ENCODE measurements around the gene FUBP1. TPM values are rescaled to one million over a fixed set of nuclear protein-coding genes. Genes with fewer than 3 reads are reported as not detected.

Gene FUBP1
- total and polyA plus RNA-seq, 2 of the 13 experiments (the other 11 are each of a cell fraction or from before 2014, with no cell fraction given) = 98.1 to 166 TPM

- TF ChIP-seq, protein P1, sequence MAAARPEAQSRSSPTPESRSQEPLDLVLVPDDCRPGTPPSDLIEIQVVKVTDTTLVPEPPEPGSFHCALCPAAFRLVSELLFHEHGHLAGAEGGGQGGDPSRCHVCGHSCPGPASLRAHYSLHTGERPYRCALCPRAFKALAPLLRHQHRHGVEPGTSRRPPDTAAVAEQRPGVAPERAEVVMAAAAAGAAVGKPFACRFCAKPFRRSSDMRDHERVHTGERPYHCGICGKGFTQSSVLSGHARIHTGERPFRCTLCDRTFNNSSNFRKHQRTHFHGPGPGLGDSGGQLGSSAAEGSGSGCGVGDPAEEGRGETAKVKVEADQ (CRISPR knock-in tag; IDR thresholded peaks at IDR 0.05; ENCODE audit: borderline replicate concordance) = 0 out of 2 replicates have a peak, but pooled peaks have one; percentile 1
- TF ChIP-seq ARNTL (CRISPR knock-in tag; IDR thresholded peaks at IDR 0.05) (no peak), MIXL1 (CRISPR knock-in tag; IDR thresholded peaks at IDR 0.05) (peak; percentile 17; the same call in 1 of the 2 replicates), ZNF207 (IDR thresholded peaks at IDR 0.05; ENCODE audit: borderline replicate concordance) (no peak), ZFP90 (CRISPR knock-in tag; IDR thresholded peaks at IDR 0.05; ENCODE audit: borderline replicate concordance) (peak; percentile 8; the same call in 1 of the 2 replicates), PLRG1 (conservative IDR thresholded peaks at IDR 0.05) (no peak), ZBTB14 (CRISPR knock-in tag; IDR thresholded peaks at IDR 0.05) (no peak), KDM2A (CRISPR knock-in tag; IDR thresholded peaks at IDR 0.05; ENCODE audit: borderline replicate concordance, low read depth) (peak; percentile 82), ZNF7 (CRISPR knock-in tag; IDR thresholded peaks at IDR 0.05) (no peak), ZNF44 (CRISPR knock-in tag; IDR thresholded peaks at IDR 0.05) (no peak), ZBTB42 (CRISPR knock-in tag; IDR thresholded peaks at IDR 0.05) (no peak)
- TF ChIP-seq, protein P2, sequence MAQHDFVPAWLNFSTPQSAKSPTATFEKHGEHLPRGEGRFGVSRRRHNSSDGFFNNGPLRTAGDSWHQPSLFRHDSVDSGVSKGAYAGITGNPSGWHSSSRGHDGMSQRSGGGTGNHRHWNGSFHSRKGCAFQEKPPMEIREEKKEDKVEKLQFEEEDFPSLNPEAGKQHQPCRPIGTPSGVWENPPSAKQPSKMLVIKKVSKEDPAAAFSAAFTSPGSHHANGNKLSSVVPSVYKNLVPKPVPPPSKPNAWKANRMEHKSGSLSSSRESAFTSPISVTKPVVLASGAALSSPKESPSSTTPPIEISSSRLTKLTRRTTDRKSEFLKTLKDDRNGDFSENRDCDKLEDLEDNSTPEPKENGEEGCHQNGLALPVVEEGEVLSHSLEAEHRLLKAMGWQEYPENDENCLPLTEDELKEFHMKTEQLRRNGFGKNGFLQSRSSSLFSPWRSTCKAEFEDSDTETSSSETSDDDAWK (CRISPR knock-in tag; IDR thresholded peaks at IDR 0.05) = no peak
- TF ChIP-seq, protein P3, sequence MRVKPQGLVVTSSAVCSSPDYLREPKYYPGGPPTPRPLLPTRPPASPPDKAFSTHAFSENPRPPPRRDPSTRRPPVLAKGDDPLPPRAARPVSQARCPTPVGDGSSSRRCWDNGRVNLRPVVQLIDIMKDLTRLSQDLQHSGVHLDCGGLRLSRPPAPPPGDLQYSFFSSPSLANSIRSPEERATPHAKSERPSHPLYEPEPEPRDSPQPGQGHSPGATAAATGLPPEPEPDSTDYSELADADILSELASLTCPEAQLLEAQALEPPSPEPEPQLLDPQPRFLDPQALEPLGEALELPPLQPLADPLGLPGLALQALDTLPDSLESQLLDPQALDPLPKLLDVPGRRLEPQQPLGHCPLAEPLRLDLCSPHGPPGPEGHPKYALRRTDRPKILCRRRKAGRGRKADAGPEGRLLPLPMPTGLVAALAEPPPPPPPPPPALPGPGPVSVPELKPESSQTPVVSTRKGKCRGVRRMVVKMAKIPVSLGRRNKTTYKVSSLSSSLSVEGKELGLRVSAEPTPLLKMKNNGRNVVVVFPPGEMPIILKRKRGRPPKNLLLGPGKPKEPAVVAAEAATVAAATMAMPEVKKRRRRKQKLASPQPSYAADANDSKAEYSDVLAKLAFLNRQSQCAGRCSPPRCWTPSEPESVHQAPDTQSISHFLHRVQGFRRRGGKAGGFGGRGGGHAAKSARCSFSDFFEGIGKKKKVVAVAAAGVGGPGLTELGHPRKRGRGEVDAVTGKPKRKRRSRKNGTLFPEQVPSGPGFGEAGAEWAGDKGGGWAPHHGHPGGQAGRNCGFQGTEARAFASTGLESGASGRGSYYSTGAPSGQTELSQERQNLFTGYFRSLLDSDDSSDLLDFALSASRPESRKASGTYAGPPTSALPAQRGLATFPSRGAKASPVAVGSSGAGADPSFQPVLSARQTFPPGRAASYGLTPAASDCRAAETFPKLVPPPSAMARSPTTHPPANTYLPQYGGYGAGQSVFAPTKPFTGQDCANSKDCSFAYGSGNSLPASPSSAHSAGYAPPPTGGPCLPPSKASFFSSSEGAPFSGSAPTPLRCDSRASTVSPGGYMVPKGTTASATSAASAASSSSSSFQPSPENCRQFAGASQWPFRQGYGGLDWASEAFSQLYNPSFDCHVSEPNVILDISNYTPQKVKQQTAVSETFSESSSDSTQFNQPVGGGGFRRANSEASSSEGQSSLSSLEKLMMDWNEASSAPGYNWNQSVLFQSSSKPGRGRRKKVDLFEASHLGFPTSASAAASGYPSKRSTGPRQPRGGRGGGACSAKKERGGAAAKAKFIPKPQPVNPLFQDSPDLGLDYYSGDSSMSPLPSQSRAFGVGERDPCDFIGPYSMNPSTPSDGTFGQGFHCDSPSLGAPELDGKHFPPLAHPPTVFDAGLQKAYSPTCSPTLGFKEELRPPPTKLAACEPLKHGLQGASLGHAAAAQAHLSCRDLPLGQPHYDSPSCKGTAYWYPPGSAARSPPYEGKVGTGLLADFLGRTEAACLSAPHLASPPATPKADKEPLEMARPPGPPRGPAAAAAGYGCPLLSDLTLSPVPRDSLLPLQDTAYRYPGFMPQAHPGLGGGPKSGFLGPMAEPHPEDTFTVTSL (CRISPR knock-in tag; IDR thresholded peaks at IDR 0.05; ENCODE audit: borderline replicate concordance) = 0 out of 2 replicates have a peak, but pooled peaks have one; percentile 37
- TF ChIP-seq, protein P4, sequence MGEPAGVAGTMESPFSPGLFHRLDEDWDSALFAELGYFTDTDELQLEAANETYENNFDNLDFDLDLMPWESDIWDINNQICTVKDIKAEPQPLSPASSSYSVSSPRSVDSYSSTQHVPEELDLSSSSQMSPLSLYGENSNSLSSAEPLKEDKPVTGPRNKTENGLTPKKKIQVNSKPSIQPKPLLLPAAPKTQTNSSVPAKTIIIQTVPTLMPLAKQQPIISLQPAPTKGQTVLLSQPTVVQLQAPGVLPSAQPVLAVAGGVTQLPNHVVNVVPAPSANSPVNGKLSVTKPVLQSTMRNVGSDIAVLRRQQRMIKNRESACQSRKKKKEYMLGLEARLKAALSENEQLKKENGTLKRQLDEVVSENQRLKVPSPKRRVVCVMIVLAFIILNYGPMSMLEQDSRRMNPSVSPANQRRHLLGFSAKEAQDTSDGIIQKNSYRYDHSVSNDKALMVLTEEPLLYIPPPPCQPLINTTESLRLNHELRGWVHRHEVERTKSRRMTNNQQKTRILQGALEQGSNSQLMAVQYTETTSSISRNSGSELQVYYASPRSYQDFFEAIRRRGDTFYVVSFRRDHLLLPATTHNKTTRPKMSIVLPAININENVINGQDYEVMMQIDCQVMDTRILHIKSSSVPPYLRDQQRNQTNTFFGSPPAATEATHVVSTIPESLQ (CRISPR knock-in tag; conservative IDR thresholded peaks at IDR 0.05) = 0 out of 2 replicates have a peak, but pooled peaks have one; percentile 30
- TF ChIP-seq, protein P5, sequence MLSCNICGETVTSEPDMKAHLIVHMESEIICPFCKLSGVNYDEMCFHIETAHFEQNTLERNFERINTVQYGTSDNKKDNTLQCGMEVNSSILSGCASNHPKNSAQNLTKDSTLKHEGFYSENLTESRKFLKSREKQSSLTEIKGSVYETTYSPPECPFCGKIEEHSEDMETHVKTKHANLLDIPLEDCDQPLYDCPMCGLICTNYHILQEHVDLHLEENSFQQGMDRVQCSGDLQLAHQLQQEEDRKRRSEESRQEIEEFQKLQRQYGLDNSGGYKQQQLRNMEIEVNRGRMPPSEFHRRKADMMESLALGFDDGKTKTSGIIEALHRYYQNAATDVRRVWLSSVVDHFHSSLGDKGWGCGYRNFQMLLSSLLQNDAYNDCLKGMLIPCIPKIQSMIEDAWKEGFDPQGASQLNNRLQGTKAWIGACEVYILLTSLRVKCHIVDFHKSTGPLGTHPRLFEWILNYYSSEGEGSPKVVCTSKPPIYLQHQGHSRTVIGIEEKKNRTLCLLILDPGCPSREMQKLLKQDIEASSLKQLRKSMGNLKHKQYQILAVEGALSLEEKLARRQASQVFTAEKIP (CRISPR knock-in tag; IDR thresholded peaks at IDR 0.05; ENCODE audit: borderline replicate concordance) = no peak
These were observed at the start of gene FUBP1 (continued) for GRCh38 chr1:77978969-77979876.
